Tibial artery (tissue), 4 donors: ENCODE results near the gene SARNP.

Experiments
- DNase-seq, 2 donors: peaks; one replicate each; pipeline ENCODE4 v3.0.0-alpha.2; 2019
- H3K27ac ChIP-seq, 2 donors: fragments of 200-600 bp; sonication (generic) in 1 of 2; 1 replicate in 1 of 2; 2 replicates in 1 of 2; pipeline ENCODE4 v1.5.1; 2018 to 2019; ENCODE audit warnings: mild to moderate bottlenecking in 1 of 2
- H3K27me3 ChIP-seq, 2 donors: fragments of 200-600 bp; sonication (generic) in 1 of 2; one replicate each; pipeline versions ENCODE4 v1.5.1 to v1.6.0; 2016 to 2019
- H3K36me3 ChIP-seq, 3 donors: fragments of 200-600 bp; sonication (generic) in 2 of 3; one replicate each; pipeline ENCODE4 v1.5.1; 2016 to 2019; ENCODE audit warnings: mild to moderate bottlenecking in 2 of 3
- H3K4me1 ChIP-seq, 4 donors: fragments of 200-600 bp; sonication (generic) in 2 of 4; 1 replicate in 3 of 4; 2 replicates in 1 of 4; pipeline ENCODE4 v1.5.1; 2016 to 2019
- H3K4me3 ChIP-seq, 2 donors: fragments of 200-600 bp; sonication (generic) in 1 of 2; 1 replicate in 1 of 2; 2 replicates in 1 of 2; pipeline ENCODE4 v1.5.1; 2018 to 2019; ENCODE audit warnings: mild to moderate bottlenecking in 2 of 2
- H3K9me3 ChIP-seq, 3 donors: fragments of 200-600 bp; sonication (generic) in 1 of 3; one replicate each; pipeline ENCODE4 v1.5.1; 2016 to 2019
- CTCF ChIP-seq, 2 experiments: fragments of 200-600 bp in 1 of 2; fragments of 450-650 bp in 1 of 2; IDR thresholded peaks; one replicate each; pipeline ENCODE4 v1.5.1; 2017 to 2019; ENCODE audit warnings: antibody characterized with exemption in 2 of 2, mild to moderate bottlenecking in 1 of 2, moderate library complexity in 1 of 2
- intact Hi-C: fragments of 100-400 bp; cut with DNase I; formaldehyde crosslinking; loops from one replicate; pipeline ENCODE4 v1.15.0; 2023; ENCODE audit warnings: low total_unique reads

The SARNP gene

GRCh38 chr12:55755246-55755645 lies 62.3 kb downstream of the SARNP start:
- no peaks in the 10 kb centered on the region for H3K27me3 ChIP-seq
- H3K4me3 ChIP-seq = no peak overlapping the region
- no peak for TF ChIP-seq CTCF (IDR thresholded peaks at IDR 0.05)
- H3K9me3 ChIP-seq = no peaks in the 10 kb centered on the region
- no peak for DNase-seq
- H3K27ac ChIP-seq = no peak overlapping the region
- H3K36me3 ChIP-seq = peaks cover 70 to 93% (median 75%) of the 10 kb centered on the region in 3 donors
- no peaks in the 10 kb centered on the region for H3K4me1 ChIP-seq
- intact Hi-C loops = no loop called here

- intact Hi-C loops = loop anchor here (5.0 kb wide), 1 partner anchor 59 kb away; no protein-coding TSS in a partner anchor
- no peak for TF ChIP-seq CTCF (IDR thresholded peaks at IDR 0.05)
Observed at GRCh38 chr12:55748230-55748993, 69.1 kb downstream of the SARNP start.

GRCh38 chr12:55746913-55747231 lies 70.7 kb downstream of the SARNP start:
- Histone ChIP-seq H3K36me3 (peaks cover 6 to 15% (median 9%) of the 10 kb centered on the region in 3 donors), H3K9me3 (no peaks in the 10 kb centered on the region), H3K4me1 (peaks cover 0 to 34% (median 26%) of the 10 kb centered on the region in 4 donors), H3K27ac (no peak overlapping the region), H3K4me3 (no peak overlapping the region), H3K27me3 (no peaks in the 10 kb centered on the region)
- intact Hi-C loops = loop anchor here (5.0 kb wide), 1 partner anchor 60 kb away; no protein-coding TSS in a partner anchor
- DNase-seq = no peak
- TF ChIP-seq CTCF (IDR thresholded peaks at IDR 0.05) = no peak

More at GRCh38 chr12:55748230-55748993, 69.1 kb downstream of the SARNP start:
- Histone ChIP-seq H3K4me3 (no peak overlapping the region), H3K27me3 (no peaks in the 10 kb centered on the region), H3K4me1 (peaks cover 0 to 30% (median 23%) of the 10 kb centered on the region in 4 donors), H3K36me3 (peaks cover 19 to 31% (median 25%) of the 10 kb centered on the region in 3 donors), H3K27ac (no peak overlapping the region), H3K9me3 (no peaks in the 10 kb centered on the region)
- no peak for DNase-seq

GRCh38 chr12:55746174-55746912 lies 71.2 kb downstream of the SARNP start:
- Histone ChIP-seq H3K9me3 (no peaks in the 10 kb centered on the region), H3K4me1 (peaks cover 0 to 34% (median 26%) of the 10 kb centered on the region in 4 donors), H3K36me3 (peaks cover 5 to 10% (median 5%) of the 10 kb centered on the region in 3 donors), H3K27ac (no peak overlapping the region), H3K4me3 (no peak overlapping the region), H3K27me3 (no peaks in the 10 kb centered on the region)
- TF ChIP-seq CTCF (IDR thresholded peaks at IDR 0.05) = no peak
- no peak for DNase-seq
- intact Hi-C loops = loop anchor here (5.0 kb wide), 1 partner anchor 61 kb away; no protein-coding TSS in a partner anchor

DNA sequence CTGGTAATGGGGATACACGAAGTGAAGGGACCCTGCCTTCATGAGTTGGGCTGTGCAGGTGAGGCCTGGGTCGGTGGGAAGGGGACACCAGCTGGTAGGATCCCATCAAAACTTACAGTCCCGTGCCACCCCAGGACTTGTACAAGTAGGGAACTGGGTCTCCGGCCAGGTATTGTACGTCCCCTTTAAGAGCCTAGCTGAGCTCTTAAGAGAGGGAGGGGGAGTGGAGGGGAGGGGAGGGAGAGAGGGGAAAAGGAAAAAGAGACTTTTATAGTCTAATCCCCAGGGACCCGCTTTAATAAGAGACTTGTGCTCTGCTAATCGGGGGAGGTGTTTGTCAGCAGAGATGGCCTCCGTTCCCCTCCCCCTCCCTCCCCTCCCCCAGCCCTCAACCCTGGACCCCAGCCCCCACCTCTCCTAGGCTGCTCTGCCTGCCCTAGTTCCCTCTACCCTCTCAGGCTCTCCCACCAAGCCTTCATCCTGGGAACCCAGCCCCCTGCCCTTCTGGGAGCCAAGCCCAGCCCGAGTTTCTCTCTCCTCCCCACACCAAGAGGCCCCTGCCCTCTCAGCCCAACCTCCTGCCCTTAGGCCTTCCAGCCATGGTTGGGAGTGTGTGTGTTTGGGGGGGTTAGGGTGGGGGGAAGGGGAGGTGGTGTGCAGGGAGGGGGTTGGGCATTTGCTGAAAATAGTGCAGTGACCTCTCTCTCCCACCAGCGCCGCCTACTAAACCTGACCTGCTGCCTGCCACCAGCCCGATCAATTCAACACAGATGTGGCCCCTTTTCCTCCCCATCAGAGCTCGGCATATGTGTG lies 72.0 kb downstream of the SARNP start:
- H3K9me3 ChIP-seq = no peaks in the 10 kb centered on the region
- intact Hi-C loops = loop anchor here (5.0 kb wide), 1 partner anchor 62 kb away; no protein-coding TSS in a partner anchor
- no peak for DNase-seq
- H3K36me3 ChIP-seq = peaks cover 0 to 4% (median 0%) of the 10 kb centered on the region in 3 donors
- H3K27me3 ChIP-seq = no peaks in the 10 kb centered on the region
- H3K4me1 ChIP-seq = peaks cover 0 to 34% (median 26%) of the 10 kb centered on the region in 4 donors
- peak overlapping the region in 1 of 2 donors; percentile 28 for H3K27ac ChIP-seq
- TF ChIP-seq CTCF (IDR thresholded peaks at IDR 0.05) = no peak
- no peak overlapping the region for H3K4me3 ChIP-seq
